Muscle of arm (tissue), 12 donors: ENCODE data around the gene HSCB. TPM values are rescaled to one million over a fixed set of nuclear protein-coding genes. Genes with fewer than 3 reads are reported as not detected.

Experiments
- polyA plus RNA-seq, 12 donors: library from polyadenylated mRNA; unstranded; fragments of 120-200 nt; gene quantifications; one replicate each; pipeline ENCODE4 v1.2.1, GENCODE V29; 2013; ENCODE audit not compliant: insufficient read length in 12 of 12

HSCB gene
- polyA plus RNA-seq, 12 donors, result 14.7 to 24.0 (median 20.0) TPM; not detected in 1

Other genes starting within 250 kb of the HSCB start
- 10 to 100 TPM; 20.5 to 38.3 (median 28.6) TPM for gene TTC28, start 62.2 kb upstream of the HSCB start, polyA plus RNA-seq
- gene CHEK2, start 219 bp upstream of the HSCB start, polyA plus RNA-seq, result 10 to 100 TPM in 6 of 12 donors, 1 to 10 TPM in 5, not detected in 1; 6.4 to 36.5 (median 10.2) TPM
- gene CCDC117, start 30.7 kb downstream of the HSCB start, polyA plus RNA-seq, result 10 to 100 TPM in 11 of 12 donors, not detected in 1; 21.0 to 32.3 (median 27.2) TPM
- 10 to 100 TPM in 11 of 12 donors, not detected in 1; 57.5 to 99.1 (median 74.6) TPM for gene XBP1, start 58.5 kb downstream of the HSCB start, polyA plus RNA-seq
- gene ZNRF3, start 141.5 kb downstream of the HSCB start, polyA plus RNA-seq, result 10 to 100 TPM in 7 of 12 donors, 1 to 10 TPM in 4, not detected in 1; 7.3 to 15.6 (median 10.5) TPM